Activated CD8-positive, alpha-beta memory T cell treated with anti-CD3 and anti-CD28 coated beads, Interleukin-2, amount 50 U/mL, for 24 hours (primary cell): ENCODE results near the gene RHBDF2.
"Not testable (repeated sequence)": the region's sequence is repeated elsewhere in the genome, so short reads cannot be mapped to it uniquely, and the experiment has no call there.

ENCODE experiments used
- DNase-seq: peaks from one replicate; pipeline ENCODE4 v3.0.0-alpha.2; 2020; ENCODE audit errors: extremely low read depth

The RHBDF2 gene

GRCh38 chr17:76538281-76538931, 37.2 kb upstream of the RHBDF2 start:
- no peak for DNase-seq

GRCh38 chr17:76537578-76538280, 36.5 kb upstream of the RHBDF2 start, which contains the start of gene CYGB:
Gene CYGB (minus strand): TSS chr17:76537709. CDS start chr17:76537542, 167 bp downstream.
- no peak for DNase-seq

GRCh38 chr17:76537288-76537577, 36.0 kb upstream of the RHBDF2 start:
- DNase-seq, result no peak

- DNase-seq, result no peak
These were observed 35.5 kb upstream of the RHBDF2 start for GRCh38 chr17:76536511-76537287.

- no peak for DNase-seq
These were observed 34.7 kb upstream of the RHBDF2 start for GRCh38 chr17:76535788-76536510.

GRCh38 chr17:76534831-76535732, 33.9 kb upstream of the RHBDF2 start:
- DNase-seq, result no peak

GRCh38 chr17:76533640-76534359, 32.6 kb upstream of the RHBDF2 start:
- not testable (repeated sequence) for DNase-seq

GRCh38 chr17:76532072-76532651, 30.9 kb upstream of the RHBDF2 start:
- no peak for DNase-seq

- DNase-seq, result no peak
These were observed 30.3 kb upstream of the RHBDF2 start for GRCh38 chr17:76531486-76532038.

- no peak for DNase-seq
These were observed 29.7 kb upstream of the RHBDF2 start for GRCh38 chr17:76530811-76531485.

- DNase-seq, result no peak
These were observed 29.0 kb upstream of the RHBDF2 start for GRCh38 chr17:76530095-76530723.

GRCh38 chr17:76529224-76530094, 28.2 kb upstream of the RHBDF2 start:
- DNase-seq, result no peak

GRCh38 chr17:76528528-76529223, 27.5 kb upstream of the RHBDF2 start:
- DNase-seq, result no peak

GRCh38 chr17:76528156-76528527, 26.9 kb upstream of the RHBDF2 start:
- DNase-seq, result no peak

GRCh38 chr17:76527430-76528111, 26.3 kb upstream of the RHBDF2 start:
- DNase-seq, result no peak

- not testable (repeated sequence) for DNase-seq
These were observed 25.8 kb upstream of the RHBDF2 start for GRCh38 chr17:76527016-76527415.

GRCh38 chr17:76525513-76525833, 24.2 kb upstream of the RHBDF2 start:
- not testable (repeated sequence) for DNase-seq
